ENCODE results near the gene KIF21A. TPM values are rescaled to one million over a fixed set of nuclear protein-coding genes. Genes with fewer than 3 reads are reported as not detected.
"Not testable (repeated sequence)": the region's sequence is repeated elsewhere in the genome, so short reads cannot be mapped to it uniquely, and the experiment has no call there.

KIF21A gene
- total RNA-seq, 2 experiments from 2014 or later = 1.1 TPM; not detected in 1

- CTCF ChIA-PET (ENCODE audit: unreplicated experiment) = no interaction called here
- H3K9me2 ChIP-seq (ENCODE audit: insufficient read depth, low read length) = no peaks in the 10 kb centered on the region
- no peak overlapping the region for H3K27ac ChIP-seq (ENCODE audit: low read depth, low read length, poor library complexity, severe bottlenecking)
- no peak overlapping the region for H2AFZ ChIP-seq (ENCODE audit: low read length)
- no peaks in the 10 kb centered on the region for H3K4me1 ChIP-seq (ENCODE audit: insufficient read depth, low read length, poor library complexity, severe bottlenecking)
- TF ChIP-seq CTCF (conservative IDR thresholded peaks at IDR 0.05; ENCODE audit: low read length) = no peak
- TF ChIP-seq EZH2phosphoT487 (IDR thresholded peaks at IDR 0.05; ENCODE audit: borderline replicate concordance, low read depth, low read length) = no peak
- no peaks in the 10 kb centered on the region for H3K9me3 ChIP-seq (ENCODE audit: low read length)
- BruUV-seq (replicated peaks) = no TSS peak
- intact Hi-C loops (cut with micrococcal nuclease; ENCODE audit: unreplicated experiment) = no loop called here
- POLR2A ChIA-PET = no interaction called here
- no peak for DNase-seq (ENCODE audit: low spot score)
- H4K20me1 ChIP-seq (ENCODE audit: insufficient read depth, low read length) = no peaks in the 10 kb centered on the region
- no peak overlapping the region for H3K4me3 ChIP-seq (ENCODE audit: low read depth, low read length, poor library complexity, severe bottlenecking)
- H3K79me2 ChIP-seq (ENCODE audit: insufficient read depth, low read depth, low read length) = no peaks in the 10 kb centered on the region
- no peak overlapping the region for H3K4me2 ChIP-seq (ENCODE audit: low read length)
- H3K36me3 ChIP-seq (ENCODE audit: insufficient read depth, low read length) = no peaks in the 10 kb centered on the region
Measured at GRCh38 chr12:39476121-39476520, 33.2 kb upstream of the KIF21A start.

- H4K20me1 ChIP-seq (ENCODE audit: insufficient read depth, low read length); H3K4me2 ChIP-seq (ENCODE audit: low read length); POLR2A ChIA-PET; H3K9me2 ChIP-seq (ENCODE audit: insufficient read depth, low read length); H3K9me3 ChIP-seq (ENCODE audit: low read length); H3K27ac ChIP-seq (ENCODE audit: low read depth, low read length, poor library complexity, severe bottlenecking); intact Hi-C loops (cut with micrococcal nuclease; ENCODE audit: unreplicated experiment); CTCF ChIA-PET (ENCODE audit: unreplicated experiment); H2AFZ ChIP-seq (ENCODE audit: low read length); H3K4me1 ChIP-seq (ENCODE audit: insufficient read depth, low read length, poor library complexity, severe bottlenecking); BruUV-seq (replicated peaks); H3K4me3 ChIP-seq (ENCODE audit: low read depth, low read length, poor library complexity, severe bottlenecking); DNase-seq (ENCODE audit: low spot score); H3K79me2 ChIP-seq (ENCODE audit: insufficient read depth, low read depth, low read length); H3K36me3 ChIP-seq (ENCODE audit: insufficient read depth, low read length): not testable (repeated sequence)
Measured at GRCh38 chr12:39475136-39475535, 32.2 kb upstream of the KIF21A start.

GRCh38 chr12:39467432-39467870 lies 24.5 kb upstream of the KIF21A start:
- TF ChIP-seq EZH2phosphoT487 (IDR thresholded peaks at IDR 0.05; ENCODE audit: borderline replicate concordance, low read depth, low read length) = no peak
- no peak for TF ChIP-seq CTCF (conservative IDR thresholded peaks at IDR 0.05; ENCODE audit: low read length)
- DNase-seq (ENCODE audit: low spot score) = no peak
- H2AFZ ChIP-seq (ENCODE audit: low read length) = no peak overlapping the region
- H4K20me1 ChIP-seq (ENCODE audit: insufficient read depth, low read length) = no peaks in the 10 kb centered on the region
- no peak overlapping the region for H3K4me2 ChIP-seq (ENCODE audit: low read length)
- no peaks in the 10 kb centered on the region for H3K4me1 ChIP-seq (ENCODE audit: insufficient read depth, low read length, poor library complexity, severe bottlenecking)
- BruUV-seq (replicated peaks) = no TSS peak
- no peak overlapping the region for H3K4me3 ChIP-seq (ENCODE audit: low read depth, low read length, poor library complexity, severe bottlenecking)
- H3K27ac ChIP-seq (ENCODE audit: low read depth, low read length, poor library complexity, severe bottlenecking) = no peak overlapping the region
- no peaks in the 10 kb centered on the region for H3K9me2 ChIP-seq (ENCODE audit: insufficient read depth, low read length)
- intact Hi-C loops (cut with micrococcal nuclease; ENCODE audit: unreplicated experiment) = no loop called here
- H3K79me2 ChIP-seq (ENCODE audit: insufficient read depth, low read depth, low read length) = no peaks in the 10 kb centered on the region
- H3K9me3 ChIP-seq (ENCODE audit: low read length) = no peaks in the 10 kb centered on the region
- POLR2A ChIA-PET = no interaction called here
- no peaks in the 10 kb centered on the region for H3K36me3 ChIP-seq (ENCODE audit: insufficient read depth, low read length)
- CTCF ChIA-PET (ENCODE audit: unreplicated experiment) = no interaction called here

Measured in OCI-LY7 (cell line).